GM12878 (cell line): ENCODE data around the gene ARHGAP45. TPM values are rescaled to one million over a fixed set of nuclear protein-coding genes. Genes with fewer than 3 reads are reported as not detected.

Experiments
- ATAC-seq: fragments of 200-7000 bp; cut with Tn5 transposase; 3 replicates; pipeline ENCODE4 v1.9.1; 2020; ENCODE audit warnings: mild to moderate bottlenecking, moderate library complexity
- BruUV-seq: library from RNA; stranded (reverse); fragments of 400-500 nt; replicated peaks from 2 replicates; lab custom pipeline; 2021; lab: Mats Ljungman, UMichigan
- CTCF ChIA-PET: fragments of 300-600 bp; sonication (Branson Sonifier 250); formaldehyde crosslinking; extraction: SDS; loops from one replicate; lab custom pipeline; 2021; ENCODE audit warnings: inconsistent platforms; lab: Yijun Ruan, JAX
- POLR2A ChIA-PET: fragments of 350-600 bp; formaldehyde crosslinking; extraction: SDS; loops from one replicate; lab custom pipeline; 2021; ENCODE audit warnings: inconsistent platforms; lab: Charles Lee
- RAD21 ChIA-PET: fragments of 300-600 bp; sonication (Branson Sonifier 250); formaldehyde crosslinking; loops from one replicate; lab custom pipeline; 2023; ENCODE audit warnings: antibody characterized with exemption; ENCODE audit not compliant: unreplicated experiment; lab: Charles Lee
- SMC1A ChIA-PET: fragments of 300-600 bp; sonication (Branson Sonifier 250); formaldehyde crosslinking; loops from one replicate; lab custom pipeline; 2023; ENCODE audit not compliant: unreplicated experiment, uncharacterized antibody; lab: Charles Lee
- DNase-seq: peaks from one replicate; pipeline ENCODE4 v3.0.0-alpha.2; 2011; ENCODE audit warnings: low read depth, low spot score
- FAIRE-seq: peaks from 3 replicates; lab custom pipeline; 2011; peaks lifted over from hg19 to GRCh38; lab: Jason Lieb, UNC
- H2AFZ ChIP-seq: 2 replicates; pipeline ENCODE4 v1.6.0; 2011; ENCODE audit warnings: low read depth, low read length, control low read depth; ENCODE audit not compliant: control insufficient read depth
- H3K27ac ChIP-seq: 2 replicates; pipeline ENCODE4 v1.5.1; 2011; ENCODE audit warnings: control low read depth; ENCODE audit not compliant: control insufficient read depth, insufficient read depth
- H3K27me3 ChIP-seq, 2 experiments: replicated peaks in 1 of 2; 2 replicates each; pipeline versions ENCODE4 v1.6.0 to v1.6.1; 2011; ENCODE audit warnings: low read length in 1 of 2; ENCODE audit not compliant: control insufficient read depth in 2 of 2, insufficient read depth in 2 of 2
- H3K36me3 ChIP-seq, 2 experiments: 2 replicates each; pipeline ENCODE4 v1.5.1; 2011; ENCODE audit warnings: low read length in 1 of 2; ENCODE audit not compliant: control insufficient read depth in 2 of 2, insufficient read depth in 2 of 2
- H3K4me1 ChIP-seq: 2 replicates; pipeline ENCODE4 v1.6.1; 2011; ENCODE audit warnings: mild to moderate bottlenecking, low read length, moderate library complexity, mixed read lengths; ENCODE audit not compliant: control insufficient read depth, insufficient read depth
- H3K4me2 ChIP-seq: 2 replicates; pipeline ENCODE4 v1.6.0; 2011; ENCODE audit warnings: control low read depth; ENCODE audit not compliant: control insufficient read depth, insufficient read depth
- H3K4me3 ChIP-seq: fragments of 200-600 bp; sonication (generic); 2 replicates; pipeline ENCODE4 v1.5.1; 2016
- H3K79me2 ChIP-seq: 2 replicates; pipeline ENCODE4 v1.6.0; 2011; ENCODE audit warnings: low read length; ENCODE audit not compliant: control insufficient read depth, insufficient read depth
- H3K9ac ChIP-seq: 2 replicates; pipeline ENCODE4 v1.8.0; 2011; ENCODE audit warnings: low read length, control low read depth, mixed read lengths; ENCODE audit not compliant: control insufficient read depth, insufficient read depth
- H3K9me3 ChIP-seq: replicated peaks from 3 replicates; pipeline ENCODE4 v1.5.1; 2011; ENCODE audit warnings: mild to moderate bottlenecking, low read length; ENCODE audit not compliant: control insufficient read depth, insufficient read depth
- H4K20me1 ChIP-seq: 2 replicates; pipeline ENCODE4 v1.6.0; 2011; ENCODE audit not compliant: control insufficient read depth, insufficient read depth
- LARP7 ChIP-seq: fragments of 450-650 bp; IDR thresholded peaks from 2 replicates; pipeline ENCODE4 v1.6.1; 2017; ENCODE audit warnings: mild to moderate bottlenecking
- MAX ChIP-seq: IDR thresholded peaks from 2 replicates; pipeline ENCODE4 v1.6.1; 2012; ENCODE audit warnings: low read depth, low read length, improper control_type of control experiment
- MEF2B ChIP-seq: fragments of 450-650 bp; IDR thresholded peaks from 2 replicates; pipeline ENCODE4 v1.6.1; 2018; ENCODE audit warnings: mild to moderate bottlenecking, moderate library complexity; ENCODE audit not compliant: partially characterized antibody, poor library complexity, severe bottlenecking
- NBN ChIP-seq: fragments of 450-650 bp; IDR thresholded peaks from 2 replicates; pipeline ENCODE4 v1.6.1; 2016
- NFYB ChIP-seq: IDR thresholded peaks from 2 replicates; pipeline ENCODE4 v1.6.1; 2011; ENCODE audit warnings: low read depth, mild to moderate bottlenecking, low read length, improper control_type of control experiment, moderate library complexity; ENCODE audit not compliant: insufficient read depth
- NR2C2 ChIP-seq: IDR thresholded peaks from 2 replicates; pipeline ENCODE4 v1.6.1; 2011; ENCODE audit warnings: borderline replicate concordance, low read depth; ENCODE audit not compliant: control insufficient read depth, insufficient read length
- PAX5 ChIP-seq: IDR thresholded peaks from 2 replicates; pipeline ENCODE4 v1.6.1; 2011; ENCODE audit warnings: low read depth, low read length, borderline replicate concordance
- POLR2A ChIP-seq: IDR thresholded peaks from 2 replicates; pipeline ENCODE4 v1.6.1; 2011; ENCODE audit warnings: low read depth, mild to moderate bottlenecking, low read length
- POLR2AphosphoS5 ChIP-seq: IDR thresholded peaks from 2 replicates; pipeline ENCODE4 v1.6.1; 2011; ENCODE audit warnings: mild to moderate bottlenecking, low read length, inconsistent platforms
- RB1 ChIP-seq: fragments of 450-650 bp; formaldehyde crosslinking; IDR thresholded peaks from 2 replicates; pipeline ENCODE4 v1.6.1; 2017; ENCODE audit warnings: mild to moderate bottlenecking, borderline replicate concordance
- ZBTB11 ChIP-seq: fragments of 450-650 bp; formaldehyde crosslinking; IDR thresholded peaks from 2 replicates; pipeline ENCODE4 v1.5.0; 2022; ENCODE audit warnings: mild to moderate bottlenecking, missing genetic modification characterization
- ZNF207 ChIP-seq: fragments of 450-650 bp; IDR thresholded peaks from 2 replicates; pipeline ENCODE4 v1.6.1; 2014; ENCODE audit warnings: antibody characterized with exemption, mild to moderate bottlenecking, borderline replicate concordance
- WGBS: methylation state at CpG from one replicate; pipeline ENCODE4 v1.1.6; 2016; ENCODE audit warnings: low lambda C conversion rate; ENCODE audit not compliant: insufficient replicate concordance, insufficient coverage; ENCODE audit errors: missing lambda C conversion rate; 5-methylcytosine and 5-hydroxymethylcytosine counted together
- in situ Hi-C: fragments of 300-500 bp; cut with MboI; formaldehyde crosslinking; loops from 9 replicates; pipeline ENCODE4 v1.14.3; 2018; ENCODE audit warnings: mixed read lengths
- intact Hi-C: fragments of 100-400 bp; cut with micrococcal nuclease; formaldehyde crosslinking; loops from one replicate; pipeline ENCODE4 v1.14.2; 2022; ENCODE audit not compliant: unreplicated experiment
- polyA plus RNA-seq, 11 experiments: library from polyadenylated mRNA; depleted of rRNA in 4 of 11; unstranded in 6 of 11; stranded (reverse) in 5 of 11; fragments of >200 nt; fragmentation: Nextera tagmentation in 4 of 11; fragmentation: Illumina TruSeq in 1 of 11; extraction: Ambion mirVana in 4 of 11; extraction: Trizol in 1 of 11; gene quantifications; 1 replicate in 1 of 11; 2 replicates in 10 of 11; pipeline versions ENCODE4 v1.2.1 to v1.2.3, GENCODE V29; 2011 to 2016; ENCODE audit warnings: inconsistent platforms in 2 of 11, missing spikeins in 2 of 11, low read depth in 1 of 11
- total RNA-seq, 4 experiments: library from RNA; depleted of rRNA in 3 of 4; stranded (reverse); fragments of >200 nt in 3 of 4; fragmentation: Illumina TruSeq in 1 of 4; extraction: Trizol in 1 of 4; gene quantifications; 2 replicates each; pipeline versions ENCODE4 v1.2.1 to v1.2.3, GENCODE V29; 2013 to 2021

ARHGAP45 gene
- total and polyA plus RNA-seq, 10 of the 15 experiments (the other 5 are each of a cell fraction or from before 2014, with no cell fraction given): 1.4 to 151 (median 59.9) TPM

- peaks cover 26% of the 10 kb centered on the region for H3K4me1 ChIP-seq
- WGBS: 72% methylated on average over 29 of the region's 32 CpGs
- H3K4me3 ChIP-seq: no peak overlapping the region
- CTCF ChIA-PET: no interaction called here
- RAD21 ChIA-PET: interaction anchor here (1.3 to 1.8 kb wide), 2 partner anchors 12 to 39 kb away, joined by 3 to 5 read pairs; partner anchors contain the start of gene ARHGAP45
- peak overlapping the region; percentile 75; the same call in 1 of the 2 replicates for H3K4me2 ChIP-seq
- no TSS peak for BruUV-seq
- peaks cover 9% of the 10 kb centered on the region for H3K79me2 ChIP-seq
- ATAC-seq (no peak), DNase-seq (no peak), FAIRE-seq (no peak)
- no peaks in the 10 kb centered on the region for H3K9me3 ChIP-seq
- intact Hi-C loops: no loop called here
- H4K20me1 ChIP-seq: no peaks in the 10 kb centered on the region; the same call in 1 of the 2 replicates
- no peak overlapping the region for H2AFZ ChIP-seq
- TF ChIP-seq ZBTB11 (CRISPR knock-in tag) (no peak), POLR2AphosphoS5 (peak; percentile 77), NR2C2 (no peak), RB1 (no peak), PAX5 (no peak), NFYB (no peak), NBN (no peak), POLR2A (peak; percentile 56), ZNF207 (no peak), MEF2B (no peak), MAX (no peak), LARP7 (no peak)
- SMC1A ChIA-PET: interaction anchor here (1.2 kb wide), 1 partner anchor 182 kb away, joined by 3 read pairs; no protein-coding TSS in a partner anchor
- in situ Hi-C loops: loop anchor here (5.0 kb wide), 1 partner anchor 96 kb away; no protein-coding TSS in a partner anchor
- no peaks in the 10 kb centered on the region for H3K27me3 ChIP-seq
- no peak overlapping the region for H3K27ac ChIP-seq
- H3K36me3 ChIP-seq: peaks cover 0 to 15% of the 10 kb centered on the region in 2 experiments; a peak in 2 of 4 replicates
- no peak overlapping the region for H3K9ac ChIP-seq
- POLR2A ChIA-PET: no interaction called here
Observed at GRCh38 chr19:1105873-1106840, 39.2 kb downstream of the ARHGAP45 start.
